Fibroblast of skin of left quadriceps (primary cell): ENCODE measurements around the gene ANGEL2.

Experiments used
- DNase-seq, 2 experiments: peaks; one replicate each; pipeline ENCODE4 v3.0.0-alpha.2; 2013; ENCODE audit warnings: low read depth in 2 of 2

Gene ANGEL2

DNA sequence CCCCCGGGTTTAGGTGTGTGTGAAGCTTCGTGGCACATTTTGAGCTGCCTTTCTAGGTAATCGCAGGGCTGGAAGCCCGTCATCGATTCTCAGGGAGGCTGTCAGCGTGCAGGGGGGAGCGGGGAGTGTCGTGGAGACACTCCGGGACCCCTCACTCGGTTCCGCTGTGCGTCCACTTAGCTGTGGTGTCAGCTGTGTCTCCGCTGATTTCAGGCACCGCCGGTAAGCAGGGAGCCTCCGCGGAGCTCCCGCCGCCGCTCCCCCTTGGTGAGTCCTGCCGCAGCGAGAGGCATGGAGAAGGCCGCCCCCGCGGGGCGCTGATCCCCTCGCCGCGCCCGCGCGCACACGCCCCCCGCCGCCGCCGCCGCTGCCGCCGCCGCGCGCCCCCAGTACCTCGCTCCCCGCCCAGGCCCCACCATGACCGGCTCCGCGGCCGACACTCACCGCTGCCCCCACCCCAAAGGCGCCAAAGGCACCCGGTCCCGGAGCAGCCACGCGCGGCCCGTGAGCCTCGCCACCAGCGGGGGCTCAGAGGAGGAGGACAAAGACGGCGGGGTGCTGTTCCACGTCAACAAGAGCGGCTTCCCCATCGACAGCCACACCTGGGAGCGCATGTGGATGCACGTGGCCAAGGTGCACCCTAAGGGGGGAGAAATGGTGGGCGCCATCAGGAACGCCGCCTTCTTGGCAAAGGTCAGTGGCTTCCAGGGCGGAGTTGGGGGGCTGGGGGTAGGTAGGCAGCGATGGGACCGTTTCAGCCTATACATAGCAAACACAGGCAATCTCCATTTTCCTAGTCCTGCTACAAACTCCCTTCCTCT lies 64.3 kb downstream of the ANGEL2 start:
- DNase-seq: no peak

DNA sequence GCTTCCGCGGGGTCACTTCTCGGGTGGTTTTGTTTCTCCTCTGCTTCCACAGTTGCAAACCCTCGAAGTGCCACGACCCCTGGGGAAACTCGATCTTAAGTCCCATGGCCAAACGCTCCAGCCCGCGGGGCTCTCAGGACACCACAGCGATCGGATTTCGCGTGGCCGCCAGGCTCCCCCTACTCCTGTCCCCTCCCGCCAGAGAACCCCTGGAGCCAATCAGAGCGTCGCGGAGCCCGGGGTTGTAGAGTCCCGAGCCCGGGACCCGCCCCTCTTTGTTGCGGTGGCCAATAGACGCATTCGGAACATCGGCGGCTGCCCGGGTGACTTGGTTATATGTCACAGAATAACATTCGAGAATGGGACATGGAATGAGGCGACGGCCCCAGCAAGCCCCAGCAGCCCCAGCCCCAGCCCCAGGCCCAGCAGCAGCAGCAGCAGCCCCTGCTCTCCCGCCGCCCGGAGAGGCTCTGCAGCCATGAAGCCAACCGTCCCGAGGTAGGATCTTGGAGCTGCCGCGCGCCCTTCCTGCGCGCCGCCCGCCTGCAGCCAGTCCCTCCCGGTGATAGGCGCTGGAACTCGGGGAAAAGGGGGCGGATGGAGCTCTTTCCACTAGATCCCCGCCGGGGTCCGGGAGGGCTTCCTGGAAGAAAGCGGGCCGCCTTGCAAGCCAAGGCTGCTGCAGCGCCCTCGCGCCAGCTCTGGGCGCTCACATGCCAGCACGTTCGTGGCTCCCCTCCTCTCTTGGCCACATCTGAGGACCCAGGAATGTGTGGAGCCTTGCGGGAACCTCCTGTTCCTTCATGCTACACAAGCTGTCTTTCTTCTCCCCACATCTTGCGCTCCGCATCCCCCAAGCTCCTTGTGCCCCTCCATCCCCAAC lies 65.2 kb downstream of the ANGEL2 start, which contains the start of gene VASH2:
VASH2 (plus strand) TSS at position 299 of the 883 bp plus-strand sequence. CDS start 1,002 bp downstream, outside the sequence.
- DNase-seq: peak; percentile 58 to 62

DNA sequence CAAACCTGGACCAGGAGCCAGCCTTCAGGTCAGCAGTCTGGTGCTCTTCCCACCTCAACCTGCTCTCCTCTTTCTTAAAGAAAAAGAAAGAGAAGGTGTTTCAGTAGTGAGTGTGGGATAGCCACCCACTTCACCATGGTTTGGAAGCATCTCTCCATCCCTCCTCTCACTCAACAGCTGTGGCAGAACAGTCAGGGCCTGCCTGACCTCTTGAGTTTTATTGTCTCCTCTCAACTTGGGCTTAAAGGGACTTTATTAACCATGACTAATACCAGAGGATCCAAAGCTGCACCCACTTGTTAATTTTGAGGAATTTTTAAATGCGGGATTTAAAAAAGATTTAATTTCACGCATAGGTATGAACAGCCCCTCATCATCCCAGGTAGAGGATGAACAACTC lies 65.9 kb downstream of the ANGEL2 start:
- no peak for DNase-seq

DNA sequence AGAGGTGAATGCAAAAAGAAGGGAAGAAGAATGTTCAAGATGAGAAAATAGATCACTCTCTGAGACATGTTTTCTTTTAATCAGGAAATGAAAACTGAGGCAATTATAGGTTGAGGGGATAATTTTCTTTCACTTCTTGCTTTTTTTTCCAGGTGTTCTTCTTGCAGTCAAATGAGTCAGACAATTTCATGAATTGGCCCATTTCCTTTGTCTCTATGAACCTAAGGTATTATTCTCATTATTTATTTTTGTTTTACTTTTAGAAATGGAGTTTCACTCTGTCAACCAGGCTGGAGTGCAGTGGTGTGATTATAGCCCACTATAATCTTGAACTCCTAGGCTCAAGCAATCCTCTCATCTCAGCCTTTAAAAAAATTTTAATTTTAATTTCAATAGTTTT lies 68.8 kb downstream of the ANGEL2 start:
- DNase-seq: no peak

DNA sequence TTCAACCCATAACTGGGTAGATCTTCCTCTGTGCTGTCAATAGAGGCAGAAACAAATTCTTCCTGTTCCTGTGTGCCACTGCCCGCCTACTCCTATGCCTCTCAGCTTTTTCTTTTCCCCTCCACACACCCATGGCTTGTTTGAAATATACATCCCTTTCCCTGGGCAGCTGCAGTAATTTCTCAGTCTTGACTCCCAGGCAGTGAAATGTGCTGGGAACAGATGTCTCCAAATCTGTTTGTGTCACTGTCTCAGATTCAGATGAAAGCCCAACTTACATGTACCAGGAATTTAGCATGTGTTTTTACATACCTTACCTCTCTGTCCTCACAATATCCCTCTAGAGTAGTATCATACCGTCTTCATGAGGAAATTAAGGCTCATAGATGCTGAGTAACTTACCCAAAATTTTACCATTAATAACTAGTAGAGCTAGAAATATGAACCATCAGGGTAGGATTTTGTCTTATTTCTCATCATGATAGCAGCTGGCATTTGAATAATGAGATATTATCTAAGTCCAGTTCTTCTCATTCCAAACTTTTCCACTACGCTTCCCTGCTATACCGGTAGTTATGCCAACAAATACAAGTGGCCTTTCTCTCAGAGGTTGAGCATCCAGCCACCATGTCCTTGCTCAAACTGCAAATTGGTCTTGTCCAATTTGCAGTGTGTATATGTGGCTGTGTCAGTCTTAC lies 70.1 kb downstream of the ANGEL2 start:
- no peak for DNase-seq

DNA sequence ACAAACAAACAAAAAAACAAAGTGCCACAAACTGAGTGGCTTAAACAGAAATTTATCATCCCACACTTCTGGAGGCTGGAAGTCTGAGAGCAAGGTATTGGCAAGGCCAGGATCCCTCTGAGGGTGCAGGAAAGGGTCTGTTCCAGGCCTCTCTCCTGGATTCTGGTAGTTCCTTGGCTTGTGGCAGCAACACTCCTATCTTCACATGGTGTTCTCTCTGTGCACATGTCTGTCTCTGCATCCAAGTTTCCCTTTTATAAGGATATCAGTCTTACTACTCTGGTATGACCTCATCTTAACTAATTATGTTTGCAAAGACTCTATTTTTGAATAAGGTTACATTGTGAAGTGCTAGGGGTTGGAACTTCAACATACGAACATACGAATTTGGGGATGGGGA lies 70.6 kb downstream of the ANGEL2 start:
- no peak for DNase-seq

GRCh38 chr1:212944229-212944901 lies 71.3 kb downstream of the ANGEL2 start:
- DNase-seq: no peak

GRCh38 chr1:212943393-212943710 lies 72.3 kb downstream of the ANGEL2 start:
- DNase-seq: no peak

GRCh38 chr1:212942679-212943392 lies 72.8 kb downstream of the ANGEL2 start:
- no peak for DNase-seq
